Suprapubic skin (tissue), 4 donors: ENCODE data around the gene LHPP.

Experiments used
- CTCF ChIP-seq, 2 donors: fragments of 200-600 bp in 1 of 2; fragments of 450-650 bp in 1 of 2; sonication (generic) in 1 of 2; IDR thresholded peaks; one replicate each; pipeline ENCODE4 v1.5.1; 2016 to 2019; ENCODE audit warnings: antibody characterized with exemption in 2 of 2, mild to moderate bottlenecking in 1 of 2, moderate library complexity in 1 of 2
- EP300 ChIP-seq: sonication (generic); formaldehyde crosslinking; IDR thresholded peaks from one replicate; pipeline ENCODE4 v1.6.1; 2017; ENCODE audit warnings: antibody characterized with exemption
- POLR2A ChIP-seq, 2 donors: fragments of 450-650 bp; IDR thresholded peaks; one replicate each; pipeline ENCODE4 v1.6.1; 2017; ENCODE audit warnings: antibody characterized with exemption in 2 of 2, mild to moderate bottlenecking in 2 of 2, moderate library complexity in 2 of 2
- POLR2AphosphoS5 ChIP-seq, 3 donors: sonication (generic); formaldehyde crosslinking; IDR thresholded peaks; one replicate each; pipeline ENCODE4 v1.6.1; 2017; ENCODE audit warnings: antibody characterized with exemption in 3 of 3

GRCh38 chr10:124550293-124551034 is 88.8 kb downstream of the LHPP start:
- TF ChIP-seq POLR2AphosphoS5 (IDR thresholded peaks at IDR 0.05): no peak
- no peak for TF ChIP-seq EP300
- TF ChIP-seq POLR2A (IDR thresholded peaks at IDR 0.05): no peak
- TF ChIP-seq CTCF (IDR thresholded peaks at IDR 0.05): no peak
